Measurements from ENCODE around the gene SKAP1.
A peak's percentile ranks its signal among the peaks of the same experiment; 100 is the strongest.

Gene SKAP1

DNA sequence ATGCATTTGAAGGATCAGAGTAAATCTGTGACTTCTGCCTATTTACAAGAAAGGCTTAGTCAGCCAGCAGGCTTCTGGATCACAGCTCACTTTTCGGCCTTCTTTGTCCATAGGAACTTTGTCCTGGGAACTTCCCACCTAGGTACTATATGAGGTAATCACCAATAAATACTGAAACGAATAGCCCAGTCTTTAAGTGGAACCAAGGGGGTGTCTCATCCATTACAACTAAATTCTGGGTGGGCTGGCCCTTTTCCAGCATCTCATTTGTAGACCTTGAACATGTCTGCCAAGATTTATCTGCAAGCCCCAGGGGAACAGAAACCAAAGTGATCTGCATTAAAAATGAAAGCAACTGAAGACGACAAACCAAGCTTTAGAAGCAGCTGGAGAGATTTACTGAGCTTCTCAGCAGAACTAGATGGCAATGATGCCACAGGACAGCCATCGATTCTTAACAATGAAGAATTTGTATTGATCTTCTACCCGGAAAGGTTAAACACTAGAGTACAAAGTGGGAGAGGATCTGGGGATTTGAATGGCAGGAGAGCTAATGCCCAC lies 267.0 kb downstream of the SKAP1 start:
- peak; percentile 22 for DNase-seq

DNA sequence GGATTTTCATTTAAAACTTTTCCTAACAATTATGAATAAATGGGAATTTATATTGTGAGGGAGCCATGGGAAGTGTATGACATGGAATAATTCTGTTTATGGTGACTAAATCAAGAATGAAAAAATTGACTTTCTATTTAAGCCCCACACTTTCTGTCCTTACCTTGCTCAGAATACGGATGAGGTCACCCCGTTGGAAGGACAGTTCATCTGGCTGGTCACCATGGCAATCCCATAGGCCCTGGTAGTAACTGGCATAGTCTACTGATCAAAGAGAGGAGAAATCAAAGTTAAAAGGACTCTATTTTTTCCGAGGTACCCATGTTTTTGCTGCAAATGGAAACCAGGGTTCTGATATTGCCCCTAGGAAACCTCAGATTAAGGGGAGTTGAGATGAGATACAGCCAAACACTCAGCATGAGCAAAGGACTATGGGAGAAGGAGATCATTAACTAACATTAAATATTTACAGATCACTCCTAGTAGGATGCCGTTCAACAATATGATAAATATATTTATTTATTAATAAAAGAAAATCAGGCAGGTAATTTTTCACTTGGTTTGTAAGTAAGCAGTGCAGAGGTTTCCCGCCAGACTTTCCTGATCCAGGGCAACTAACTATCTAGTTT lies 267.6 kb downstream of the SKAP1 start:
- no peak for DNase-seq

DNA sequence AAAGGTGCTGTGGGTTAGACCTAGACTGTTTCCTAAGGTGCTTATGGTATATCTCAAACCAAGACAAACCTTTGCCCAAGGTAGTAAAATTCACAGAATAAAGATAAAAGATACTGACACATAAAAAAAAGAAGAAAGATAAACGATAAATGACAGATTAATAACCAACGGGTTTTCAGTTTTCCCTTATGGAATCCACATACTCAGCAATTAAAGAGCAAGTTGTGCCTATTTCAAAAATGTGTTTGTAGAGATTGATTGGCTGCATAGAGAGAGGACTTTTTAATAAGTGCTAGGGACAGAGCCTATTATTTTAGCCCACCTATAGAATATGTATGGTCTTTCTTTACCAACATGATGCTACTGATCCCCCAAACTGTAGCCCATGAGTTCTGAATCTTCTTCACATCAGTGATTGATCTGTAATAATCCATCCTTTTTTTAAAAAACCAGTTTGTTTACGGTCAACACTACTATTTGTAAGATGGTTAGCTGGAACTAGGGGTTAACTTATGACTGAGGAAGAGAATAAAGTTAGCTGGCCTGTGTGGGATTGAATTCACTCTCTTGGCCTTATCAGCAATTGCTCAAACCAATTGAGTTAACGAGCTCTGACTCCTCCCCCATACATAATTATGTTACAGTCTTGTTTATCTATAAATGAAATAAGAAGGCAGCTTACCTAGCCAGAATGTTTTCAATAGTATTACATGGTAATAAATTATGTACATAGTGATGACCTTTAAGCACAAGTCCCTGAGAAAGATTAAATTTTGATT lies 268.7 kb downstream of the SKAP1 start:
- no peak for DNase-seq

DNA sequence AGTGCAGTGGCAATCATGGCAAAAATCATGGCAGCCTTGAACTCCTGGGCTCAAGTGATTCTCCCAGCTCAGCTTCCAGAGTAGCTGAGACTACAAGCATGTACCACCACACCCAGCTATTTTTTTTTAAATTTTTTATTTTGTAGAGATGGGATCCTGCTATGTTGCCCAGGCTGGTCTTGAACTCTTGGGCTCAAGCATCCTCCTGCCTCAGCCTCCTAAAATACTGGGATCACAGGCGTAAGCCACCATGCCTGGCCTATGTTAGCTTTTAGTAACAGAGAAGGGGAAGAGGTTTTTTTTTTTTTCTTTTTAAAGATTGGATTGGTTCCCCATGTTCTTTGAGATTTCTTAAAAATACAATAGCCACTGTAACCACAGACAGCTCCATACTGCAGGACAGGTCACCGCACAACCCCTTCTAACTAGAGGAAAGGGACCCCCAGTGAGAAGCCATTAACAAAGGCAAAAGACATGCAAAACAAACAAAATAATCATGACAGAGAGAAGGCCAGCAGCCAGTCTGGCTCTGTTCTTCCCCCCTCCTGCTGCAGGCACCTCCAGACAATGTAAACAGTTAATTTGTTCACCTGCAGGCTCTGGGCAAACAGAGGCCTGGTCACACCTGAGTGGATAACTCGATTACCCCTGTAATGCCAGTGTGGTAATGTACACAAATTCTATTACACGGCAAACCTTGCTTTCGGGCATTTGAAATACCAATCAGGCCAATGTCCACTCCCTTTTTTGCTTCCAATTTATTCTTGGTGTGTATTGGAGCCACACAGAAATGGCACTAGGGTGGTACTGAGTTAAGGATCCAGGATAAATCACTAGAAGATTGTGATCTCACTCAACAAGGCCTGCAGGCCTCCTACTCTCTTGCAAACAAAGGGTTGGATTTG lies 269.6 kb downstream of the SKAP1 start:
- no peak for DNase-seq

DNA sequence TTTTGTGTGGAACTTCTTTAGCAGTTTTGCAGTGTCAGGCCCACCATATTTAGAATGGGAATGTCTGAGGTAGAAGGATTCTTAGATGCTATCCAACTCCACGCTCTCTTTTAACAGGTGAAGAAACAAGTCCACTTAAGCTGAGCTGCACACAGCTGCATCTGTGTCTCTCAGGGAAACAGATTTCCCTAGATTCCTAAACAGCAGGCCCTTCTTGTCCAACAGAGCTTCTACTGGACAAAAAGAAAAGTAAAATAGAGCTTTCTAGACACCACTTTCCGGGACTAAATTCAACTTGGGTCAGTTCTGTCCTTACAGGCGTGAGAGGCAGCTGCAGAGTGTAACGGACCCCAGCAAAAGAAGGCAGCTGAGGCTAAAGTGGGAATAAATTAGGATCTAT lies 270.8 kb downstream of the SKAP1 start:
- no peak for DNase-seq

DNA sequence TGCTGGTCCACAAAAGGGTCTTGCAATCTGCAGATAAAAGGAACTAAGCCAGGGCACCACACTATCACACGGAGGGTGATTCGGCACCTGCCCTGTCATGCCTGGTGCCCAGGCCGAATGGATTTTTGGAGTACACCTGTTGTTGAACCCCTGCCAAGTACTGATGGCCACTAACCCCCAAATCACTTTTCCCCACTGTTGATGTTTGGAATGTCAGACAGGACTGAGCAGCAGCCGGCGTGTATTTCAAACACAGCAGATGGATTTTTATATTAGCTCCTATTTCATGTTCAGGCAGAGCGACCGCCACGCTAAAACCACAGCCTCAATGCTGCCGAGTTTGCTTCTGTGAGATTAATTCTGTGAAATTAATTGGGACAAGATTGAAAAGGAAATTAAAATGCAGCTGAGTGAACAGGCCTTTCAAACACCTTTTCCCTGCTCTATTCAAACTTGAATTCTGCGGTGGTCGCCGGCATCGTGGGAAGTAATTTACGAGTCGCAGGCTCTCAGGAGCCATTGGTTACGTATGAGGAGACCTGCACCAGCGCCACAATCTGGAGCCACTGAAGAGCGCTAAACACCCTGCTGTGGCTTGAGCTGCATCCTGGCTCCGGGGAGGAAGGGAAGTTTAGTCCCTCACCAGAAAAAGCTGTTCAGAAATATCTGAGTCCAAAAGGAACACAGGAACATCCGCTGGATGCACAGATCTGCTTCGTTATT lies 274.0 kb downstream of the SKAP1 start:
- no peak for DNase-seq

DNA sequence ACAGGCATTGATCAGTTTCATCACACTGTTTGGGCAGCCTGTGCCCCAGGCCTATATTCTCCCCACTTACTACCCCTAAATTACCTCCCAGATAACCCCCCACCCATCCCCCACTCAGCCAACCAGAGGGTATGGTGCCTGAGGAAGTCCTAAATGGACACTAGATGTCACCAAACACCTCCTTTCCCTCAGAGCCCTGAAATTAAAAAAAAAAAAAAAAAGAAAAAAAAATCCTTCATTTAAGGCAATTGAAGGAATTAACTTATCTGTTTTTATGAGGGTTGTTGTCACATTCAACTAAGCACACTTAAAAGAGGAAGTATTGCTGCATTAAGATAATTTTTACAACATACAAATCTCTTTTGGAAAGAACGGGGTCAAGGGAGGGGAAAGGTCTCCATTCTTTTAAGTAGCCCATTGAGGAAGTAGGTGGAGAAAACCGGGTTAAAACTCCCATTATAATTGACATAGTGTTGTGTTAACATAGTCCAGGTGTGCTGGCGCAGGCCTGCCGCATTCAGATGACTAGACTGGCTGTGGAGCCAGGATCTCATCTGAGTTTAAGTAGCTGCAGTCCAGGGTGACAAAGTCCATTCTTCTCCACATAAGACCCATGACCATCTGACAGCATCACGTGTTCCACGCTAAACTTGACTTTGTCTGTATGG lies 276.2 kb downstream of the SKAP1 start:
- DNase-seq, result peak; percentile 42

DNA sequence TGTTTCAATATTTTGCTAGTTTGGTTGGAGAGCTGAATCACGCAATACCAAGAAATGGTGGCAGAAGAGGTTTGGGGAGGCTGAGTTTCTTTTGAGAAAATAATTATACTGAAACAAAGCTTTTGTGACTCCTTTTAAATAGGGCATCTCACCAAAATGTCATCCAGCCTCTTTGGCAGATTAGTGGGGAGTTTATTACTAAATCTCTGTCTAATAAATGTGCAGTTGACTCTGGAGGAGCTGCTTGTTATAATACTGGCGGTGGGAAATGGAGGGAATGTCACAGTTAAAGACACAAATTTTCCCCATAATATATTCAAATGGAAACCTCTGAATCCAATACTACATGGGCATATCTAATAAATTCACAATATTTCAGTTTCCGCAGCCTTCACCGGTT lies 277.7 kb downstream of the SKAP1 start:
- DNase-seq, result no peak

DNA sequence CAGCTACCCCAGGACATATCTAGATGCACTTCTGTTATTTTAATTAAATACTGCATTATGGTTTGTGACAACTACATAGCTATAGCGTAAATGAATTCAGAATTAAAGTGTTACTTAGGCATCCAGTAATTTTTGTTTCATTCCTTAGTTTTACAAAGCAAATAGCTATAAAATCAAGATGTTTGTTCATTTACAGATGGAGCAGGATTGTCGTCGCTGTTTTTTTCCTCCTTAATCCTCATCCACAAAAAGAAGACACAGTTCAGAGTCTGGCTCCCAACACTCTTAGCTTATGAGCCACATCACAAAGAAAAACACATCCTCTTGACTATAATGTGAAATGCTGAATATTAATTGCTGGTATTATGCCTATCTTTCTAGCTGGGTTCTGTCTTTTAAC lies 278.8 kb downstream of the SKAP1 start:
- DNase-seq, result no peak

DNA sequence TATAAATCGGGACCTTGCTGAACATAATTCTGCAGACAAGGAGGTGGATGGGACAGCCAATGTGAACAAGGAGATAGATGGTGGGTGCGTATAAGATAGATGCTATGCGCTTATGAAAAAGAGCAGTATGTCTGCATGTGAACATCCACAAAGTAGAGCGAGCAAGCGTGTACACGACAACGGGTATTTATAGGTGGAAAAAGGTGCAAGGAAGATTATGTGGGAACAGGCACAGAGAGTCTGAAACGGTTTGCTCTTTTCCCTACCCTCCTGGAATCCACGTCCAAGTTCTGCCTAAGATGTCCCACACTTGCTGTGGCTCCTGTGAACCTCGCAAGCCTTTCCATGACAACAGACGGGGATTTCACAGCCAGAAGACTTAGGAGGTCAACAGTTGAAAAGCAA lies 279.4 kb downstream of the SKAP1 start:
- DNase-seq, result no peak

DNA sequence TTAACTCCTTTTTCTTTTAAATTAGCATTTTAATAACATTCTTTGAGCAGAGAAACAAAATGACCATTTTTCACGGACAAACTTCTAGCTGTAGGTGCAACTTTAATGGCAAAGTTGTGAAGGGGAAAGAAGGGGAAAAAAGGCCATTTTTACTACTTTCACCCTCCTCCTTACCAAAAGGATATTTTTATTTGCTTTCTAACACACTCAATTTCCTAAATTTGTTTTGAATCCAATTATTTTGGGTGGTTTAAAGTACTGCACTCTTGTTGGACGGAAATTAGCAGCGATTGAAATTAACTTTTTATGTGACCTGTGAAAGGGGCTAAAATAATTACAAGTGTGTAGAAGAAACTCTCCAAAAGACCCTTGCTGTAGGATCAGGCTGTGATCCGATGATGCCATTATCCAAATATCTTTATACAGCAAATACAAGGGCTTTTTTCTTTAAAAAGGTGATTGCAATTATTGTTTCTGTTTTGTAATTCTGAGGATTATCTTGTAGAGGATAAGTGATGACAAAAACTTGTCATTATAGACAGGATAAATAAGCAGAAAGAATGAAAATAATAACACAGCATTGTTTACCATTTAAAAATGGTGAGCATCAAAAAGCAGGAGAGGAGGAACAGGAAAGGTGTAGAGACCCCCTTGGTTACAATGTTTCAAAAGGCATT lies 280.1 kb downstream of the SKAP1 start:
- no peak for DNase-seq

DNA sequence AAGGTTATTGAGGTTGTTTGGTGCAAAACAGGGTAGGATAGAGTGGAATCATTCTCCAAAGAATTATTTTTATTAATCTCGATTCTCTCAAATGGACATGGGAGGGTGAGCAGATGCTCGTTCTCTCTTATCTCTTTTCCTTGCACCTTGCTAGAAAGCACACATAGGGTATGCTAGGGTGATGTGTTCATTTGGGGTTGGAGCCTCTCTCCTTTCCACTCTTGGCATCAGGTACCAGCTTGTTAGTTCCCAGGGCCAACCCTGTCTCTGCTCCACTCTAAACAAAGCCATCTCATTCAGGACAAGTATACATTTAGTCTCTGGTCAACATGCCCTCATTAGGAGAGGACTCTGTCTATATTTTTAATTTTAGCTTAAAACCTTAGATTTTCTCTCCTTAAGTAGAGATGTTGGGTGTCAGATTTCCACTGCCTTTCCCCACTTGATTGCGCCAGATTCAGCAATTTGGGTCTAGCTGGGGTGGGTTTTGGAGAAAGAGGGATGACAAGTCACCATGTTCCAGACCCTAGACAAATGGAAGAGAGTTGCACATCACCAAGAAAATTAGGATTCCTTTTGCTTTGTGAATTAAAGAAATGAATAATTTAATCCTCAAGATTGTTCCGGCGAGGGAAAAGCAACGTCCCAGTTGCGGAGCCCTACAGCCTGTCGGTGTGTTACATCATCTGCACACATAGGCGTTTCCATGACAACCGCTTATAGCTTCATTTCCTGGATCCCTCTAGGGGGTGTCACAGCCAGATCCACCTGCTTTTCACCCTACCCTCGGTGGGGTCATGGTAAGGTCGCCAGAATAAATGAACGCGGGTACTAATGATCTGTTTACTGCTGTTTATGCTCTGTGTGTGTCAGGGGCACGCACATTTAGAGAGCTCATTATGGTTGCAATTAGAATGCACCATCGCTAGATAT lies 280.9 kb downstream of the SKAP1 start:
- DNase-seq, result peak; percentile 20

DNA sequence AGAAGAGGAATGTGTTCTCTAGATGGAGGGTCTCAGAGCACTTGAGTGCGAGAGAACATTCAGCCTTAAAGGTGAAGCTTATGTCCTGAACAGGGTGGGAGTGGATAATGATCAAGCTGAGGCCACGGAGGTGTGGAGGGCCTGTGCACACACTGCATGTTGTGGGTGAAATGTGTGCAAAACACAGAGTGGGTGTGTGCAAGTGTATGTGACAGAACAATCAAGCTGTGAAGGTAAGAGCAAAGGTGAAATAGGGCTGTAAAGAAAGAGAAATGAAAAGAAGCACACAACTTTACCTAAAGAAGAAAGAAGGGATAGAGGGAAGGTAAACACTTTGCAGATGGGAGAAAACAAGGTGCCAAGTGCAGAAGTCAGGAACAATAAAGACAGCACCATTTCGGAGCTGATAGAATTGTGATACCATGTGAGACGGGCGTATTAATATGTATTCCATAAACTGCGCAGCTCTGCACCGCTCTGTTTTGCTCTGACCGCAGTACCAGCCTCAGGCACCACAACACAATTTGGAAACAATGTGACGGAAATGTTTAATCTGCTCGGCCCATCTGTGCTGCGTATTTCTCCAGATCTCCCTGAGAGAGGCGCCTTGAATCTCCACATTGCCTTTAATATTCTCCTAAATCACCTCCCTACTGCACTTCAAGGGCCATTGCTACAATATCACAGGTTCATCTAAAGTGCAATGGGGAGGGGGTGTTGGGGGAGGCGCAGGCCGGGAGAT lies 281.8 kb downstream of the SKAP1 start:
- no peak for DNase-seq

DNA sequence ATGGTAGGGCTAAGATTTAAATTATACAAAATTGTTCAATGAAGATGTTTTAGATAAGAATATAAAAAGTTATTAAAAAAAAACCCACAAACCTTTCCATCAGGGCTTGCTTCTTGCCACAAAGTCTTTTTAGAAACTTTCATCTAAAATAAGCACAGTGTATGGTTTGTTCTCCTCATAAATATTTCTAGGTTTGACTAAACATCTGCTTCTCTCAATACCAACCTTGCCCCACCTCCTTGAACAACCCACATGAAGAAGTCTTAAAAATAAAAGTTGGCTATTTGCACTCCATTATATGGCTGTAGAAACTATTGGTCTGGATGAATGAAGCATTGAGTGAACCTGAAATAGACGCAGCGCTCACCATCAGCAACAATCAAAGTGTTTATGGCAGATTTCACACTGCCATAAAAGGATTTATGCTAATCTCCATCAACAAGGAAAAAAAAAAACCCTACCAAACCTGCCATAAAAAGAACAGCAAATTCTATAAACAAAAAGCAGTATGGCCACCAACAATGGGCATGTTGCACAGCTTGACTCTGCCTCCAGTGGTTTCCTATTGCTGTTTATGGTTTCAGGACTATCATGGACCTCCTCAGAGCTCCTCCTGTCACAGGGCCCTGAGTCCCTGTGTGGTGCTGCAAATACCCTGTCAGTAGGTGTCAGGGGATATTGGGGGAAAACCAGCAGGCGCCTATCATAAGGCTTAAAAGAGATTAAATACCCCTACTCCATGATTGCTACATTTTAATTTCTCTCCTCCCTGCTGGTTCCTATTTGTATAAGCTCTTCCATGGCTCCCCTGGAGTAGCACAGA lies 284.8 kb downstream of the SKAP1 start:
- no peak for DNase-seq

DNA sequence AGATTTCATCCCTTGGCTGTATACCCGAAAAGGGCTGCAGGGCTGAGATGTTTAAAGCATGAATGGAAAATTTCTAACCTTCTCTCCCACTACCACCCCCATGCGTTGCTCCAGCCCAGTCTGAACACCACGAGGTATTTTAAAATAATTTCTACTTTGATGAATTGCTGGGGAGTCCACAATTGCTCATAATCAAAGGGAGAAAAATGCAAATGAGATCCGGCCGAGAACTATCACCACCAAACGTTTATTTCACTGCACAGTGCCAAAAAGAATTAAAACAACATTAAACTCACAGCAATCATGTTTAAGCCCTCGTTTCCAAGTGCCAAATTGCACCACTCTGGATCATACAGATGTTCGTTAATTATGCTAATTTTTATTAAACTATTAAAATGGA lies 285.8 kb downstream of the SKAP1 start:
- no peak for DNase-seq

DNA sequence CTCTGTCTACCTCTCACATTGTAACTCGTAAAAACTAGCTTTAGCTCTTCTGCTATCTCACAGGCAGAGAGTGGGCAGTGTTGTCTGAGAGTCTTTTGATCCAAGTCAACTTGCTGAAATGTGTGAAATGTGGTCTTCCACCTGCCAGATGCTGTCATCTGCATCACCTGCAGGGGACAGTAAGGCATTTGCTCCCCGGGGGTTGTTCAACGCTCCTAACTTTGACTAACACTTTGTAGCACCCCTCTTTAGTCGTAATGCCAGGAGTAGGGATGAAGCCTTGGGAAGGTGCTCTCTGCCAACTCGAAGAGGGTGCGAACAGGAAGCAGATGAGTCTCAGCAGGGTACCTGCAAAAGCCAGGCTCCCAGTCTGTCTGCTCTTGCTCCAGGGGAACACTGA lies 286.4 kb downstream of the SKAP1 start:
- no peak for DNase-seq

DNA sequence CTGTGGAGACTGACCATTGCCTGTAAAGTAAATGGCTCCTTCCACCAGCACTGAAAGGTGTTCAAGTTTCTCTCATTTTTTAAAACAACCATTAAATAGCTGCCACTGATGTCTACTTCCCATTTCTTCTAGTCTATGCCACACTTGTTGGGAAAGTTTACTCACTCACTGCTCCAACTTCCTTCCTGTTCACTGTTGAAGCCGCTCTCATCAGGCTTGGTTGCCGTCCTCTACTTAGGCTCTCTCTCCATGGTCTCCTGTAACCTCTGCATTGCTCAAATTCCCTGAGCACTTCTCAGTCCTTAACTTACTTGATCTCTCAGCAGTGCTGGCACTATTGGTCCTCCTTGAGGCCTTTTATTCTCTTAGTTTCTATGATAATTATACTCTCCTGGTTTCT lies 290.1 kb downstream of the SKAP1 start:
- peak; percentile 78 for DNase-seq

DNA sequence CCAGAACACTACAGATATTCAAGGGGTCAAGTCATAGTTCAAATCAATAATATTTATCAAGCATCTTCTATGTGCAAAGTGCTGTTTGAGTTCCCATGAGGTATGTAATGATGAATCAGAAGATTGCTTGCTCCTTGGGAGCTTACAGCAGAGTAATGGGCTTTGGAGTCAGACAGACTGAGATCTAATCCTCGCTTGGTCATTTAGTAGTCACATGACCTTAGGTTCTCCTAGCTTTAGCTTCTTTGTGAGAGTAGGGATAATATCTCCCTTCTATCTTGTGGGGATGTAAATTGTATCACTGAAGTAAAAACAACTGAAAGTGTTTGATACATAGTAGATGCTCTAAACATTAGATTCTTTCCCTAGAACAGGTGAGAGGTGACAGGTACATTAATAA lies 292.4 kb downstream of the SKAP1 start:
- no peak for DNase-seq
